ENCODE measurements around the gene CBR1. TPM values are rescaled to one million over a fixed set of nuclear protein-coding genes. Genes with fewer than 3 reads are reported as not detected.

The CBR1 gene
- total and polyA plus RNA-seq, 2 donors (not counting 1 experiment from before 2014, with no cell fraction given): 12.4 to 14.4 TPM

- Histone ChIP-seq H3K9ac (ENCODE audit: low read length) (no peak overlapping the region), H2AFZ (ENCODE audit: insufficient read depth, low read depth, low read length, poor library complexity, severe bottlenecking) (no peak overlapping the region), H3K4me1 (ENCODE audit: control insufficient read depth in 2 of 2, insufficient read depth in 2 of 2, low read length in 2 of 2) (peaks cover 15 to 29% of the 10 kb centered on the region in 2 donors), H3K36me3 (replicated peaks in 1 of 2; ENCODE audit: control extremely low read depth in 1 of 2, control insufficient read depth in 1 of 2, extremely low read depth in 1 of 2, insufficient read depth in 2 of 2, low read length in 1 of 2) (no peaks in the 10 kb centered on the region), H4K20me1 (ENCODE audit: control insufficient read depth, insufficient read depth, low read length, poor library complexity, severe bottlenecking) (no peaks in the 10 kb centered on the region), H3K9me3 (ENCODE audit: control extremely low read depth in 1 of 3, control insufficient read depth in 2 of 3, insufficient read depth in 1 of 3, low read length in 2 of 3) (no peaks in the 10 kb centered on the region), H3K4me2 (replicated peaks; ENCODE audit: low read depth, low read length, poor library complexity, severe bottlenecking) (no peak overlapping the region), H3K27me3 (replicated peaks in 1 of 4; ENCODE audit: control extremely low read depth in 1 of 4, control insufficient read depth in 3 of 4, insufficient read depth in 4 of 4, low read length in 3 of 4) (no peaks in the 10 kb centered on the region), H3K4me3 (ENCODE audit: control extremely low read depth in 1 of 5, extremely low read depth in 1 of 5, insufficient read depth in 1 of 5, low read depth in 2 of 5, low read length in 4 of 5) (no peak overlapping the region), H3K79me2 (ENCODE audit: control insufficient read depth, insufficient read depth, low read length) (no peaks in the 10 kb centered on the region), H3K27ac (ENCODE audit: low read length in 2 of 2) (no peak overlapping the region)
- Mint-ChIP-seq H3K4me3 (no peak overlapping the region), H3K27ac (peak overlapping the region; percentile 73), H3K27me3 (no peaks in the 10 kb centered on the region), H3K4me1 (peaks cover 24% of the 10 kb centered on the region), H3K9me3 (ENCODE audit: insufficient read depth) (no peaks in the 10 kb centered on the region)
- DNase-seq (peak; percentile 44), ATAC-seq (ENCODE audit: low read depth) (peak; percentile 28)
- POLR2A ChIA-PET: interaction anchor here (0.7 kb wide), 3 partner anchors 34 to 149 kb away, joined by 3 to 9 read pairs (median 6); no protein-coding TSS in a partner anchor
- TF ChIP-seq CTCF (IDR thresholded peaks at IDR 0.05) (no peak), EZH2 (IDR thresholded peaks at IDR 0.05; ENCODE audit: borderline replicate concordance, insufficient read depth, low read depth, low read length, poor library complexity, severe bottlenecking) (no peak)
- CTCF ChIA-PET: interaction anchor here (0.7 to 1.3 kb wide), 4 partner anchors 26 to 232 kb away, joined by 3 read pairs; no protein-coding TSS in a partner anchor
- WGBS (ENCODE audit: insufficient coverage): no CpG with 5 or more reads among the region's 6 CpGs
- intact Hi-C loops (cut with micrococcal nuclease): no loop called here
These were observed 45.4 kb downstream of the CBR1 start for GRCh38 chr21:36115138-36115730.

- POLR2A ChIA-PET: no interaction called here
- intact Hi-C loops (cut with micrococcal nuclease): no loop called here
- no peak overlapping the region for H3K27ac Mint-ChIP-seq
These were observed 47.5 kb downstream of the CBR1 start for GRCh38 chr21:36117286-36117741.

More at GRCh38 chr21:36117286-36117741, 47.5 kb downstream of the CBR1 start:
- Histone ChIP-seq H4K20me1 (ENCODE audit: control insufficient read depth, insufficient read depth, low read length, poor library complexity, severe bottlenecking) (no peaks in the 10 kb centered on the region), H3K4me2 (replicated peaks; ENCODE audit: low read depth, low read length, poor library complexity, severe bottlenecking) (no peak overlapping the region), H3K27me3 (replicated peaks in 1 of 4; ENCODE audit: control extremely low read depth in 1 of 4, control insufficient read depth in 3 of 4, insufficient read depth in 4 of 4, low read length in 3 of 4) (no peaks in the 10 kb centered on the region), H3K9ac (ENCODE audit: low read length) (no peak overlapping the region), H3K4me3 (ENCODE audit: control extremely low read depth in 1 of 5, extremely low read depth in 1 of 5, insufficient read depth in 1 of 5, low read depth in 2 of 5, low read length in 4 of 5) (no peak overlapping the region), H3K36me3 (replicated peaks in 1 of 2; ENCODE audit: control extremely low read depth in 1 of 2, control insufficient read depth in 1 of 2, extremely low read depth in 1 of 2, insufficient read depth in 2 of 2, low read length in 1 of 2) (no peaks in the 10 kb centered on the region), H3K4me1 (ENCODE audit: control insufficient read depth in 2 of 2, insufficient read depth in 2 of 2, low read length in 2 of 2) (peaks cover 15 to 29% of the 10 kb centered on the region in 2 donors), H3K27ac (ENCODE audit: low read length in 2 of 2) (no peak overlapping the region), H3K79me2 (ENCODE audit: control insufficient read depth, insufficient read depth, low read length) (no peaks in the 10 kb centered on the region), H2AFZ (ENCODE audit: insufficient read depth, low read depth, low read length, poor library complexity, severe bottlenecking) (no peak overlapping the region), H3K9me3 (ENCODE audit: control extremely low read depth in 1 of 3, control insufficient read depth in 2 of 3, insufficient read depth in 1 of 3, low read length in 2 of 3) (no peaks in the 10 kb centered on the region)
- CTCF ChIA-PET: interaction anchor here (0.9 to 1.0 kb wide), 2 partner anchors 9 to 47 kb away, joined by 3 to 6 read pairs; no protein-coding TSS in a partner anchor
- Mint-ChIP-seq H3K4me1 (peaks cover 23% of the 10 kb centered on the region), H3K4me3 (no peak overlapping the region), H3K9me3 (ENCODE audit: insufficient read depth) (no peaks in the 10 kb centered on the region), H3K27me3 (no peaks in the 10 kb centered on the region)
- DNase-seq (no peak), ATAC-seq (ENCODE audit: low read depth) (no peak)
- no CpG with 5 or more reads among the region's 2 CpGs for WGBS (ENCODE audit: insufficient coverage)
- TF ChIP-seq CTCF (IDR thresholded peaks at IDR 0.05) (no peak), EZH2 (IDR thresholded peaks at IDR 0.05; ENCODE audit: borderline replicate concordance, insufficient read depth, low read depth, low read length, poor library complexity, severe bottlenecking) (no peak)

Measured in B cell (primary cell).